GM23248 (cell line): ENCODE data around the gene CCHCR1.

Experiments used
- EZH2 ChIP-seq: fragments of 200-600 bp; sonication (generic); IDR thresholded peaks from 2 replicates; pipeline ENCODE4 v1.6.1; 2018; ENCODE audit warnings: antibody characterized with exemption, mild to moderate bottlenecking; ENCODE audit not compliant: insufficient read depth, poor library complexity, severe bottlenecking
- EZH2phosphoT487 ChIP-seq: fragments of 200-600 bp; sonication (generic); IDR thresholded peaks from 2 replicates; pipeline ENCODE4 v1.6.1; 2018; ENCODE audit warnings: antibody characterized with exemption, moderate library complexity, mild to moderate bottlenecking, low read depth; ENCODE audit not compliant: insufficient read depth

- TF ChIP-seq EZH2 (no peak), EZH2phosphoT487 (no peak)
These were observed 12.9 kb upstream of the CCHCR1 start, which contains the start of gene POU5F1 for GRCh38 chr6:31170600-31170881.
